UCSD-AML1 (cell line): ENCODE data around the gene RSPRY1.

Experiments
- DNase-seq: peaks from one replicate; lab custom pipeline; 2025; ENCODE audit not compliant: unreplicated experiment; lab: John Stamatoyannopoulos, UW

The RSPRY1 gene

DNA sequence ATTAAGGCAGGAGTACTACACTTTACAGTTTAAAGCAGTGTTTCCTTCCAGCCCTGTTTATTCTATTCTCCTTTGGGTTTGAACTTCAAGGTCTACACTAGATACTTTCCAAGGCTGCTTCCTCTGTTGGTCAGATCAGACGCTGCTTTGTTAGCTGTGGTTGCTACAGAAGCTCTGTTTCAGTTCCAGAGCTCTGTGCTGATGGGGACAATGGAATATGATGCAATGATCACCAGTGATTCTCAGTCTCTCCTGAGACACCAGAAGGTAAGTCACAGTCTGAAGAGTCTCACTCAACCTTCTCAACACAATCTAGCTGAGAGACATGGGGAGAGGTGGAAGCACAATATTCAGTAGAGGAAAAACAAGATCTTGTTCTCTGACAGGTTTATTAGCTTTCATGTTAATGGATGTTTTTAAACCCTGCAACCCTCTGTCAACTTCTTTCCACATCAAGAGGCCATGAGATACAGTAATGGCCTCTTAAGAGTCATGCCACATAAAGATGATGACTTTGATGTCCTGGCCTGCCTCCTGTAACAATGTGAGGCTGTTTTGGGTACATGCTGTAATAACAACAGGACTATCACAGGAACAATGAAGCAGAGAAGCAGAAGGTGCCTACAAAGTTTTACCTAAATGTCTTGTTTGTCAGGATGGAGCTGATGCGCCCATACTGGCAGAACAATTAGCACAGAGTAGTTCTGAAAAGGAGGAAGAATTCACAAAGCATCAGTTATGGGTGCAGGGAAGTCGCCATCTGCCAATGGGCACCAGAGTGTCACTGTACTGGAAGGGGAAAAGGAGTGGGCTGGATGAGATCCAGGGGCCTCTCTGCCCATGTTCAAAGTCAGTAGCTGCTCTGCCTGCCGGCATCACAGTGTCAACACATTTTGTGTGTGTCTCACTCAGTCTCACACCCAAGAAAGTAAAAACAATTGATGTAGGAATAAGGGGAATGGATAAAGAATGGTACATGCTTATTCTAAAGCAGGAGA lies 33.7 kb upstream of the RSPRY1 start:
- DNase-seq = no peak

DNA sequence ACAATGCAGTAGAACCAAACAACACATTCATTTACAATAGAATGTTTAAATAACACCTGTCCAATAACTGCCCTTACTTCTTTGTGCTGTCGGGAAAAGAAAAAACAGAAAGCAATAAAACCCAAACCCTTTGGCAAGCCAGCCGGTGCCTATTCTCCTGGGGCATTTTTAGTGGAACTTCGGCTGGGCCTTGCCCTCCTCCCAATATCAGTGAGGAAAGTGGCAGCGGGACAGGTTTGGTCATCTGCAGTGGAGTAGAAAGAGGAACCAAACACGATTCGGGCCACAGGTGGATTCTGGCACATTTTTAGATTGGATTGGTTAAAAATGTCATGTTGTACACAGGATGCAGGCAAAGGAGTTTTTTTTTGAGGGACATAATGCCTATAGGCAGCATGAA lies 32.3 kb upstream of the RSPRY1 start:
- no peak for DNase-seq

DNA sequence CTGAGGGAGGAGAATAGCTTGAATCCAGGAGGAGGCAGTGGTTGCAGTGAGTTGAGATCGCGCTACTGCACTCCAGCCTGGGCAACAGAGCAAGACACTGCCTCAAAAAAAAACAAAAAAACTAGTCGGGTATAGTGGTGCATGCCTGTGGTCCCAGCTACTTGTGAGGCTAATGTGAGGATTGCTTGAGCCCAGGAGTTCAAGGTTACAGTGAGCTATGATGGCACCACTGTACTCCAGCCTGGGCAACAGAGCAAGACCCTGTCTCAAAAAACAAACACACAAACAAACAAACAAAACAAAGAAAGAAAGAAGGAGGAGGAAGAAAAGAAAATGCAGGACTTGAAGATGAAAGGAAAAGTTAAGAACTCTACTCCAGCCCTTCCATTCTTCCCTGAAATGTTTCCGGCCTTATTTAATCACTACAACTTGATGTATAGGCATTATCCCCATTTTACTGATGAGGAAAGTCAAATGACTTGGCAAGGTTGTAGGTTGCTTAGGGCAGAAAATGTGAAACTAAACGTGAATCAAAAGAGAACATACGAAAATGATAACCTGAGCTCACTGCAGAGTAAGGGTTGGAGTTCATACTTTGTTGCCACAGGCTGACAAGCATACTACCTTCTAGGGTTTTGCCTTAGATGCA lies 30.3 kb upstream of the RSPRY1 start:
- no peak for DNase-seq

DNA sequence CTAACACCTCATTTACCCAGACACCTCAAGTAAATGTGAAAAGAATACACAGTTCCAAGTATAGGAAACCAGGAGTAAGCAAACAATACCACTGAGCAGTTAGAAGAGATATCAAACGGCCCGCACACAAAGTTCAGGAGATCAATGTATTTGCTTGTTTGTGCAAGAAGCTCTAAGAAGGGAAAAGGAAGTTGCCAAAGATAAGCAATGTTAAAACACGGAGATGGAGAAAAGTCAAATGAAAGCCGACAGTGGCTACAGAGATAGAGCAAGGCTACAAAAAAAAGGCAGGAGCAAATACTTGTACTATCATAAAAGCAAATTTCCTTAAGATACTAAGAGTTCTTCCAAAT lies 29.8 kb upstream of the RSPRY1 start:
- no peak for DNase-seq

DNA sequence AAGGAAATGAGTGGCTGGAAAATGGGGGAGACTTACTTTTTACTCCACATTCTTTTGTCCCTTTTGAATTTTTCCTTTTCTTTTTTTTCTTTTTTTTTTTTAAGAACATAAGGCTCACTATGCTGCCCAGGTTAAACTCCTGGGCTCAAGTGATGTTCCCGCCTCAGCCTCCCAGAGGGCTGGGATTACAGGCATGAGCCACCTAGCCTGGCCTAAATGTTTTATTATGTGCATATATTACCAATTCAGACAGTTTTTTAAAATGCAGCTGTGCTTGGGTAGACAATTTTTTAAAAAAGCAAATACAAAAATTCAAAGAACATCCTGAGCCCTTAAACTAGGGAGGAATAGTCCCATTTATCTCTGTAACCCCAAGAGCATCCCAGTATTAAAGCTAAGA lies 28.6 kb upstream of the RSPRY1 start:
- no peak for DNase-seq

DNA sequence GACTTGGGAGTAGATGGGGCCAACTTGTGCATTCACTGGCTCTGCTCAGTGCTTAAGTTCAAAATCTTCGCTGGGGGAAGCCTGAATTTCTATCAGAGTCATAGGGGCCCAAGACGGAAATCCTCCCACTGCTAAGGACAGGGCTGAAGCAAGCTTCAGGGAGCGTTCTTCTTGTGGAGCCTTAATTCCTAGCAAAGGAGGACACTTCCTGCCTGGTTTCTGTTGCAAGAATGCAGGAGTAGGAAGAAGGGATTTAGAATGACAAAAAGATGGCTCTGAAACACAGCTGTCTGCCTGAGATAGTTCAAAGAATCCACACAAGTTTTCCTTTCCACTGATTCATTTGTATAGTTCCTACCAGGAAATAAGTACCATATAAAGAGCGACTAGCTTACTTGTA lies 26.7 kb upstream of the RSPRY1 start:
- no peak for DNase-seq

DNA sequence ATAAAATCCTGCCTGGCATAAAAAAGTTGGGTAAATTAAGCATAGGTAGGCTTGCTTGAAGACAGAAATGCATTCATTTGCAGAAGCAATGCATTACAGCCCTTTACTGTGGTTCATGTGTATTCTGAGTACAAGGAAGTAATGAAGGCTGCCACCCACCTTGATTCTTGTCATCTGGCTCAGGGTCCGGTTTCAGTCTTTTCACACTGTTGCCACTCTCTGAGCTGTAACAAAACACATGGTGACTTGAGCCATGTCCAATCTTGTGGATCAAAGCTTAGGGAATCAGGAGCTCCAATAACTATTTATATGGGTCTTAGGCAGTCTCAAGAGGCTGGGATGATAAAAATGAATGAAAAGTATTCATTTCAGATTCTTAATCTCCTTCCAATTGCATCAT lies 22.3 kb upstream of the RSPRY1 start:
- no peak for DNase-seq

DNA sequence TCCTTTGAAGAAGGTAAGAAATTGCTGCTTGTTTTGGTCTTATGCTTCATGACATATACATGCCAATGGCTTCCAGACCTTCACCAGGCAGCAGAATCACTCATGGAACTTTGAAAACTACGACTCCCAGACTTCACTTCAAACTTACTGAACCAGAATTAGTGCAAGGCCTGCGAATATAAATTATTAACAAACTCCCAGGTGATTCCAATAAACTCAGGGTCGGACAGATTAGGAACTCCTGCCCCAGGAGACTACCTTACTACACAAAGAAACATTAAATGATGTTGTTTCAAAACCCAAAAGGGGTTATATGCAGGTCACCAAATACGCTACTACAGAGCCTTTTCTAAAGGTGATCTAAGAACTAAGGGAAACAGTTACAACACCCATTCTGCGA lies 20.6 kb upstream of the RSPRY1 start:
- no peak for DNase-seq

DNA sequence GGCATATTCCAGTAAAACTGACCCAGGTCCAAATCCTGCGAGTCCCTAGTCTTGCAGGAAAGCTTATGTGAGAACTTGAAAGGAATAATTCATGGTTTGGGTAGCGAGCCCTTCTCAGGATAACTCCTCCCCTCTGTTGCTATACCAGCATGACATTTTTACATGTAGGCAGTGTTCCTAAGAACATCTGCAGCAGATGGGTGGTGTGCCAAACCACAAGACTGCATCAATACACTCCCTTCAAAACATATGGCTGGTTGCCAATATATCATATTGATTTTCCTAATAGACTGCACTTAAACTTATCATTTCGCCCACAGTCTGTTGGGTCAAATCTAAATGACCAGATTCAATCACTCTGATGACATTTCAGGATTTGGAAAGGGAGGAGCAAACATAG lies 20.2 kb upstream of the RSPRY1 start:
- DNase-seq = no peak

DNA sequence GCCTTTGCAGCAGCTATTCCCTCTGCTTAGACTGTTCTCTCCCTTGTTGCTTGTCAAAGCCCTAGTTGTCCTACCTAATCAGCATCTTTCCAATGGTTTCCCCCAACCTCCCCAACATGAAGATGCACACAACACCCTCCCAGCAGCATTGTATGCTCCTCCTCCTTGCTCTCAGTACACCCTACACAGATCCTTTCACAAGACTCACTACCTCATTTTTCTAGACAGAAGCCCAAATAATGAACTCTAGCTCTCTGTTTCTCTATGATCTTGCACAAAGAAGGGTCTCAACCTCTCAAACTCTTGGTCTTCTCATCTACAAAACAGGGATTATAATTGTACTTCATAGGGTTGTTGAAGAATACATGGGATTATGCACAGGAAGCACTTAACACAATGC lies 19.7 kb upstream of the RSPRY1 start:
- DNase-seq = no peak

DNA sequence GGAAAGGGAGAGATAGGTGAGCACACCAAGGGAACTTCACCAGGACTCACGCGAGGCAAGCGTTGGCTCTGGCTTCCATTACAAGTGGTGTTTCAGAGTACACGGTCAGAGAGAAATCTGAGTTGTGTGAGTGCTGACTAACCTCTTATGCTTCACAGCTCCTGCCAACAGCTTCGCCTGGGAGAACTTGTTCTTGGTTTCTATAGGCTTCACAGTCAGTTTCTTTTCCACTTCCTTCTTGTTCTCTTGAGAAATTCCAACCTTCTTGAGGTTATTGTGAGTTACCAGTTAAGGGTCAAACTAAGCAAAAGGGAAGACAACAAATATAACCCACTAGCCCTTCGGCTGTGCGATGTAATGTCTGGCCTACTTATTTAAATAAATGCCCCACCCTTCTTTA lies 19.2 kb upstream of the RSPRY1 start:
- no peak for DNase-seq

DNA sequence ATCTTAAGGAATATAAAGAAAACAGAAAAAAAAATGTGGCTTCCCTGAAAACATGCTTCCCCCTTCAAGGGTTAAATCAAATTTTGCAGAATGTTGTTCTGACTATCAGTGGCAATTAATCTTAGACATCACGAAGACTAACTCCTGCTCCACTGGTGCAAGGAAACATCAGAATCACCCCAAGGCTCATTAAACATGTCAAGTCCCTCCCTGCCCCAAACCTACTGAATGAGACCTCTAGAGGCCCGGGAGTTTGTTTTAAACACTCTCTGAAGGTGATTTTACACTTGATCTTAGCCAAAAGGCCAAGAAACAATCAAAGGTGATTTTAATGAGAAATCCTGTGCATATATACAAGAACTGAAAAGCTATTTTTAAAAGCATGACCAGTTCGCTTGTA lies 18.6 kb upstream of the RSPRY1 start:
- no peak for DNase-seq

DNA sequence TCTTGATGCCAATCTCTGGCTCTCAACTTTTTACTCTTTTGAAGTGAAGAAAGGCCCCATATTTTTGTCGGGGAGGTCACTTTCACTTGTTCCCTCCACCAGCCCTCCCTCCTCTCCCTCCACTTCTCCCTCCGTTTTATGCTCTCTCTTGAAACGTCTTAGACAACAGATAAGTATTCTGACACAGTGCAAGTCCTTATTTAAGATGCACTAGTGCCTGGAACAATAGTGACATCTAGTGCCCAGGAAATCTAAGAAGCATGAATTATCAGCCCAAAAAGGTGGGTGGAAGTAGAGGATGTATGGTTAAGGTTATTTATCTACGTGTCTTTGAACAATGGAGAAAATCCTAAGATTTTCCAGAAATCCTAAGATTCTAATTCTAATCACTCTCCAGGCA lies 18.2 kb upstream of the RSPRY1 start:
- DNase-seq = no peak

DNA sequence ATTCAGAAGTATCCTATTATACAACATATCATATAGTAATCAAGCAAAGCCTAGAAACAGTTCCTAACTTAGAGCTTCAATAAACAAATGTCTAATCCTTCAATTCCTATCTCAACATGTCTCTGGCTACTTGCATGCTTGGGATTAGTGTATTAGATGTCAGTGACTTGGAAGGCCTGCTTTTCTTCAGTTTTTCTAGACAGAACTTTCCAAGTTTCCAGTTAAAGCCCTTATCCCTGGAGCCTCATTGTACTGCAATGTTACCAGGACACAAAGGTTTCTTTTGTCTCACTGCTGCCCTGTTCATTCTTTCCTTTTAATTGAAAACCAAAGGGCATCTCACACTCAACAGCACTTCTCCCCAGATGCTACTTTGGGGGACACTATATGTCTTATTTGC lies 16.8 kb upstream of the RSPRY1 start:
- no peak for DNase-seq

DNA sequence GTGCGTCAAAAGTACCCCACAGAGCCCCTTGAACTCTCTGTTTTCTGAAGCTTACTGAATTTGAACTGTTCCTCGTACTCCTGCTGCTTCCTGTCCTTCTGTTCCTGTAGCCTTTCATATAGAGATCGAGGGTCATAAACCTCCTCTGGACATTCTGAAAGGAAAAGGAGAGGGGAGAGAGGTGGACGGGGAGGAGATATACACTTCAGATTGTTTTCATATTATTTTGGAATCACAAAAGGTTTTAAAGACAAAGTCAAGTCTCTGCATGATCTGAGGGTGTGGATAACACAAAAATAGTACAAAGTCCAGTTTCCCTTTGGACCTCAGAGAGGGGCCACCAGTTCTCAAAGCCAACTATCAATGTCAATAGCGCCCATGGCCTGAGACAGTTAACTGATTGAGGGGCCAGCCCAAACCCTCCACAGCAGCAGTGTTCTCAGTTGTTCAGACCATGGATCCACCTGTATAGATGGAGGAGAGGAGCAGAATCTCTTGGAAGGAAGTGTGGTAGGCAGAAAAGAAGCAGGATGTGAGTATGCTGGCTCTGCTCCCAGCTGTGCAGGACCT lies 13.3 kb upstream of the RSPRY1 start:
- DNase-seq = no peak

DNA sequence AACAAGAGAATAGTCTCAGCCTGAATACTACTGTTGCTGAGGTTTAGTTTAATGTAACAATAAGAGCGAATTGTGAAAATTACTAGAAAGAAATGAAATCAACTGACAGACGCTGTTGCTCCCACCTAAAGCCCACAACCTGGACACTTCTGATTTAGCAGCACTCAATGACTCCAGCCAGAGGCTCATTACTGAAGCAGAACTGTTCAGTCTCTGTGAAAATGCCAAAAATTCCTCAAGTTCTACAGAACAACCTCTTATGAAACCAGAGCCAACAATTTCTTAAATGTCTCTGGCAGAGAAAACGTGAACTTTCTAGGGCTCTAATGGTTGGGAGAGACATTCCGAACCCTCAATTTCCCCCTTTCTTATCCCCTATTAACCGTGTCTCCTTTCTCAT lies 10.2 kb upstream of the RSPRY1 start:
- DNase-seq = no peak

DNA sequence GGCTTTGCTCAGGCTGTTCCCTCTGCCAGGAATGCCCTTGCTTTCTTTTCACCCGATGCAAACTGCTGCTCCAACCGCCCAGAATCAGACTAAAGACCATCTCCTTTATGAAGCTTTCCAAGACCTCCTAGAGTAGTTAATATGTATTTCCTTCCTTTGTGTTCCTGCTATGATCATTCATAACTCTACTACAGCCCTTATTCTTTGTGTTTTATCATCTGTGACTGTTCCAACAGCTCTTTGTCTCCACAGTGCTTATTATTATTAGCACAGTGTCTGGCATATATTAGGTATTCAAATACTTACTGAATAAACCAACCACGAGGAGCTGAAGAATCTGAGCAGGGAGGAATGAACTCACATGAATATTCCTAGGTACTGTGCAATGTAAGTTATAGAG lies 7.9 kb upstream of the RSPRY1 start:
- DNase-seq = no peak

DNA sequence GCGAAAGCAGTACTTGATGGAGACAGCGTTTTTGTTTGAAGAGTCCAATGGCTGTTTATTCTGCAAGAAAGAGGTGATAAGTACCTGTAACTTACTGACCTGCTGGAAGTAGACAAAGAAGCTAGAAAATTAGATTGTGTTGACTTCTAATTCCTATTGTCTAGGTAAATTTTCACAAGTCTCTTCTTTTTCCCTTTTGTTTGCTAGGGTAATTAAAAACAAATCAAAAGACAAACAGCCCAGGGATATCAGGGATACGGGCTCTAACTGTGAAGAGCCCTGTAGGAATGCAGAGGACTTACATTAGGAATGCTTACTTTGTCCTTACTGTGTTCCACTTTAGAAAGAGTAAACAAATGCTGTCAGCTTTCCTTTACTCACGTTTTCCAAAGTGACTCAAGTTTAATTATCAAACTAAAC lies 7.3 kb upstream of the RSPRY1 start:
- no peak for DNase-seq

DNA sequence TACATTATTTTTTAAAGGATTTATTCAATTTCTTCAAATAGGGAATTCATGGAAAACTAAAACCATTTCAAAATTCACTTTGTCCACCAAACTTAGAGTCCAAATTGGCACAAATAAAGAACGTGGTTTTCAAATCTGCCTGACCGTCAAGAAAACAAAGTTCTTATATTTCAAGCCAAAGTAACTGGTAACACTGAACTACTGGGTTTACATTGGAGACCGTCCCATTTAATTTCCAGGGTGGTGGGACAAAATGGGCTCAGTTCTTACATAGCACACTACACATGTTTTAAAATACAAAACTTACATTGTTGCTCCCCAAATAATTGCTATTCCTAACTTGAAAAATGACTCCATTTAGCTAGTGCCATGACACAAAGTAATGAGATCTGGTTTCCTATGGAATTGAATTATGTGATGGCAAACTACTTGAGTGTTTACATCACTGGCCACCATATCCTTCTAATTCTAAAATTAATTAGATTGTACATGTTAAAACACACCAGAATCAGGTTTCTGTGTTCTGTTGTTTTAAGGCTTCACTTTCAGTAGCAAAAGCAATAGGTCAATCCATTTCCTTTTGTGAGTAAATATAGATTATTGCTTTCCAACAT lies 6.8 kb upstream of the RSPRY1 start:
- no peak for DNase-seq

DNA sequence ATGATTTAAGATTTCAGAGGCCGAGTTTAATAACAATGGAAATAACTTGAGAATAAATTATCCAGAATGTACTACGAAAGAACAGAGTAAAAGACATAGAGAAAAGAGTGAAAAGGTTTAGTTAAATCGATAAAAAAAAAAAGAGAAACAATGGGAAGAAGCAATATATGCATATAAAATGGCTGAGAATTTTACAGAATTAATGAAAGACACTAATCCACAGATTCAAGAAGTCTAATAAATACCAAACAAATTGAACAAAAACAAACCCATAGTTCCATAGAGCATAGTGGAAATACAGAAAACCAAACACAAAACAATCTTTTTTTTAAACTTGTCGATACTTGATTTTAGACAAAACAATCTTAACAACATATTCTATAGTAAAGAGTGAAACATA lies 2.0 kb upstream of the RSPRY1 start:
- DNase-seq = no peak

DNA sequence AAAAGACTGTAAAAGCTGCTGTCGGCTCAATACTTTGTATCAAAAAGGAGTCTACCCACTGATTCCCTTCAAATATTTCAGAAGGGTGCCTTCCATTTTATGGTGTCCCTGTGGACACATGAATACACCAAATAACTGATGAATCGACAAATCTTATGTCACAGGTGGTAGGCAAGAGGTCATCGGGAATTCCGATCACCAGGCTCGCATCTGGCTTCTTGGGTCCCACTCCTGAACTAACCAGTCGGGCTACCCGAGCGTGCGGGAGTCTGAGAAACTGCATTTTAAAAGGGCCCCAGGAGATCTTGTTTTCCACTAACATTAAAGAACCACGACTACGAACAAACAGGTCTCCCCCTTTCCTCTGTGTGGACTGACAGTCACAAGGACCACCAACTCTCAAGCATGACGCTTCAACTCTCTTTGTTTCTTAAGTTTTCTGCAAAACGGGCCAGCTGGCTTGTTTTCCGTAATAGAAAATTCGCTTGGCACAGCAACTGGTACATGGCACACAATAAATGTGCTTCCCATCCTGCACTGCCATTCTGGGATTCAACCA lies 1.2 kb upstream of the RSPRY1 start:
- DNase-seq = no peak
